GM23338 (cell line): ENCODE measurements around the gene TAF1L. TPM values are rescaled to one million over a fixed set of nuclear protein-coding genes. Genes with fewer than 3 reads are reported as not detected.

Experiments used
- ATAC-seq: fragments of 200-7000 bp; cut with Tn5 transposase; 3 replicates; pipeline ENCODE4 v1.9.1; 2020
- DNase-seq: peaks from one replicate; pipeline ENCODE4 v3.0.0-alpha.2; 2015; ENCODE audit warnings: low spot score
- H2AFZ ChIP-seq: fragments of 200-600 bp; sonication (generic); 2 replicates; pipeline ENCODE4 v1.8.0; 2016; ENCODE audit warnings: antibody characterized with exemption, mild to moderate bottlenecking, moderate library complexity
- H3F3A ChIP-seq: fragments of 200-600 bp; sonication (generic); replicated peaks from 2 replicates; pipeline ENCODE4 v1.8.0; 2017; ENCODE audit warnings: antibody characterized with exemption, mixed run types, low read depth
- H3K27ac ChIP-seq: fragments of 200-600 bp; sonication (generic); 2 replicates; pipeline ENCODE4 v1.6.1; 2016; ENCODE audit warnings: low read depth
- H3K27me3 ChIP-seq: fragments of 200-600 bp; sonication (generic); 2 replicates; pipeline ENCODE4 v1.8.0; 2016; ENCODE audit warnings: mild to moderate bottlenecking, mixed run types, moderate library complexity; ENCODE audit not compliant: insufficient read depth
- H3K36me3 ChIP-seq: fragments of 200-600 bp; sonication (generic); 2 replicates; pipeline ENCODE4 v1.8.0; 2016; ENCODE audit warnings: mild to moderate bottlenecking; ENCODE audit not compliant: insufficient read depth
- H3K4me1 ChIP-seq: fragments of 200-600 bp; sonication (generic); 2 replicates; pipeline ENCODE4 v1.8.0; 2016; ENCODE audit warnings: mild to moderate bottlenecking, moderate library complexity; ENCODE audit not compliant: insufficient read depth
- H3K4me2 ChIP-seq: fragments of 200-600 bp; sonication (generic); 2 replicates; pipeline ENCODE4 v1.7.1; 2017; ENCODE audit warnings: mixed run types
- H3K4me3 ChIP-seq: fragments of 200-600 bp; sonication (generic); 2 replicates; pipeline ENCODE4 v1.6.1; 2016; ENCODE audit warnings: mixed run types
- H3K79me2 ChIP-seq: fragments of 200-600 bp; sonication (generic); replicated peaks from 2 replicates; pipeline ENCODE4 v1.8.0; 2017; ENCODE audit warnings: mild to moderate bottlenecking; ENCODE audit not compliant: insufficient read depth
- H3K9me2 ChIP-seq: fragments of 200-600 bp; sonication (generic); 2 replicates; pipeline ENCODE4 v1.8.0; 2017; ENCODE audit not compliant: insufficient read depth
- H4K20me1 ChIP-seq: fragments of 200-600 bp; sonication (generic); replicated peaks from 2 replicates; pipeline ENCODE4 v1.8.0; 2017; ENCODE audit warnings: mild to moderate bottlenecking; ENCODE audit not compliant: insufficient read depth
- H3K27ac Mint-ChIP-seq: 2 replicates; pipeline ENCODE4 v1.8.0; 2020; ENCODE audit warnings: inconsistent platforms, mild to moderate bottlenecking, moderate library complexity, mixed read lengths
- H3K27me3 Mint-ChIP-seq: 3 replicates; pipeline ENCODE4 v1.8.0; 2022; ENCODE audit warnings: low read depth, mild to moderate bottlenecking, moderate library complexity, mixed read lengths, inconsistent platforms; ENCODE audit not compliant: insufficient read depth, poor library complexity
- H3K36me3 Mint-ChIP-seq: 3 replicates; pipeline ENCODE4 v1.8.0; 2021; ENCODE audit warnings: low read depth, mild to moderate bottlenecking, inconsistent platforms, moderate library complexity, mixed read lengths
- H3K4me1 Mint-ChIP-seq: 3 replicates; pipeline ENCODE4 v1.8.0; 2020; ENCODE audit warnings: mild to moderate bottlenecking, inconsistent platforms, mixed read lengths
- H3K4me3 Mint-ChIP-seq: 3 replicates; pipeline ENCODE4 v1.8.0; 2021; ENCODE audit warnings: moderate library complexity, mild to moderate bottlenecking, inconsistent platforms, mixed read lengths
- H3K9me3 Mint-ChIP-seq: 3 replicates; pipeline ENCODE4 v1.8.0; 2020; ENCODE audit warnings: moderate library complexity, mild to moderate bottlenecking, inconsistent platforms, mixed read lengths
- EZH2 ChIP-seq: fragments of 200-600 bp; sonication (generic); IDR thresholded peaks from one replicate; pipeline ENCODE4 v1.8.0; 2017; ENCODE audit warnings: antibody characterized with exemption, mild to moderate bottlenecking, low read depth; ENCODE audit not compliant: unreplicated experiment
- ZNF331 ChIP-seq: fragments of 250-450 bp; sonication (Bioruptor Pico); IDR thresholded peaks from 2 replicates; pipeline ENCODE4 v1.5.0; 2020; ENCODE audit warnings: low read depth, mild to moderate bottlenecking, moderate library complexity
- polyA plus RNA-seq: library from polyadenylated mRNA; unstranded; fragments of >200 nt; fragmentation: Nextera tagmentation; extraction: Ambion mirVana; gene quantifications from 2 replicates; pipeline ENCODE4 v1.2.1, GENCODE V29; 2016
- total RNA-seq: library from RNA; depleted of rRNA; stranded (reverse); fragments of >200 nt; shearing (Covaris generic); gene quantifications from 2 replicates; pipeline ENCODE4 v1.2.3, GENCODE V29; 2014
- TF ChIP-seq, protein P1 (sequence below): fragments of 250-450 bp; sonication (Bioruptor Pico); IDR thresholded peaks from 2 replicates; pipeline ENCODE4 v1.5.0; 2020; ENCODE audit warnings: mild to moderate bottlenecking, moderate library complexity
- TF ChIP-seq, protein P2 (sequence below), 2 experiments: fragments of 200-600 bp in 1 of 2; sonication (generic) in 1 of 2; conservative IDR thresholded peaks; 2 replicates each; pipeline versions ENCODE4 v1.5.1 to v1.6.1; 2016 to 2017; ENCODE audit warnings: antibody characterized with exemption in 2 of 2, low read depth in 2 of 2, mild to moderate bottlenecking in 2 of 2, moderate library complexity in 1 of 2

Gene TAF1L
- total and polyA plus RNA-seq, 2 experiments from 2014 or later = 0.07 TPM; not detected in 1

DNA sequence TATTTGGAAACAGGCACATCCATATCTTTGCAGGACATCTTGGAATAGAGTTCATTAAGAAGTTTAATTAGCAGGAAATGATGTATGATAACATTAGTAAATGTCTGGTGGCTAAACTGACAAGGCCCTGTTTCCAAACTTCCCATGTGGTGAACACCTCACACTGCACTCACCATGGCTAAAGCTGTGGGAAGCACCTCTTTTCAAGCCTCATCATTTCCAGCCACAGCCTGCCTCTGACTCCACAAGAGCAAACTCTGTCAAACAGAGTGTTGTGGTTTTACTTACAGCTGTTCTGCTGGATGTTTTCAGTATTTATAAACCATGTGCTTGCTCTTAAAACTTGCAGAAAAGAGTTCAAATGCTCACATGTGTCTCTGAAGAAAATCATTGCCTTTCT lies 47.6 kb downstream of the TAF1L start (continued):
- no peak for TF ChIP-seq ZNF331 (CRISPR knock-in tag)
- TF ChIP-seq, protein P1, sequence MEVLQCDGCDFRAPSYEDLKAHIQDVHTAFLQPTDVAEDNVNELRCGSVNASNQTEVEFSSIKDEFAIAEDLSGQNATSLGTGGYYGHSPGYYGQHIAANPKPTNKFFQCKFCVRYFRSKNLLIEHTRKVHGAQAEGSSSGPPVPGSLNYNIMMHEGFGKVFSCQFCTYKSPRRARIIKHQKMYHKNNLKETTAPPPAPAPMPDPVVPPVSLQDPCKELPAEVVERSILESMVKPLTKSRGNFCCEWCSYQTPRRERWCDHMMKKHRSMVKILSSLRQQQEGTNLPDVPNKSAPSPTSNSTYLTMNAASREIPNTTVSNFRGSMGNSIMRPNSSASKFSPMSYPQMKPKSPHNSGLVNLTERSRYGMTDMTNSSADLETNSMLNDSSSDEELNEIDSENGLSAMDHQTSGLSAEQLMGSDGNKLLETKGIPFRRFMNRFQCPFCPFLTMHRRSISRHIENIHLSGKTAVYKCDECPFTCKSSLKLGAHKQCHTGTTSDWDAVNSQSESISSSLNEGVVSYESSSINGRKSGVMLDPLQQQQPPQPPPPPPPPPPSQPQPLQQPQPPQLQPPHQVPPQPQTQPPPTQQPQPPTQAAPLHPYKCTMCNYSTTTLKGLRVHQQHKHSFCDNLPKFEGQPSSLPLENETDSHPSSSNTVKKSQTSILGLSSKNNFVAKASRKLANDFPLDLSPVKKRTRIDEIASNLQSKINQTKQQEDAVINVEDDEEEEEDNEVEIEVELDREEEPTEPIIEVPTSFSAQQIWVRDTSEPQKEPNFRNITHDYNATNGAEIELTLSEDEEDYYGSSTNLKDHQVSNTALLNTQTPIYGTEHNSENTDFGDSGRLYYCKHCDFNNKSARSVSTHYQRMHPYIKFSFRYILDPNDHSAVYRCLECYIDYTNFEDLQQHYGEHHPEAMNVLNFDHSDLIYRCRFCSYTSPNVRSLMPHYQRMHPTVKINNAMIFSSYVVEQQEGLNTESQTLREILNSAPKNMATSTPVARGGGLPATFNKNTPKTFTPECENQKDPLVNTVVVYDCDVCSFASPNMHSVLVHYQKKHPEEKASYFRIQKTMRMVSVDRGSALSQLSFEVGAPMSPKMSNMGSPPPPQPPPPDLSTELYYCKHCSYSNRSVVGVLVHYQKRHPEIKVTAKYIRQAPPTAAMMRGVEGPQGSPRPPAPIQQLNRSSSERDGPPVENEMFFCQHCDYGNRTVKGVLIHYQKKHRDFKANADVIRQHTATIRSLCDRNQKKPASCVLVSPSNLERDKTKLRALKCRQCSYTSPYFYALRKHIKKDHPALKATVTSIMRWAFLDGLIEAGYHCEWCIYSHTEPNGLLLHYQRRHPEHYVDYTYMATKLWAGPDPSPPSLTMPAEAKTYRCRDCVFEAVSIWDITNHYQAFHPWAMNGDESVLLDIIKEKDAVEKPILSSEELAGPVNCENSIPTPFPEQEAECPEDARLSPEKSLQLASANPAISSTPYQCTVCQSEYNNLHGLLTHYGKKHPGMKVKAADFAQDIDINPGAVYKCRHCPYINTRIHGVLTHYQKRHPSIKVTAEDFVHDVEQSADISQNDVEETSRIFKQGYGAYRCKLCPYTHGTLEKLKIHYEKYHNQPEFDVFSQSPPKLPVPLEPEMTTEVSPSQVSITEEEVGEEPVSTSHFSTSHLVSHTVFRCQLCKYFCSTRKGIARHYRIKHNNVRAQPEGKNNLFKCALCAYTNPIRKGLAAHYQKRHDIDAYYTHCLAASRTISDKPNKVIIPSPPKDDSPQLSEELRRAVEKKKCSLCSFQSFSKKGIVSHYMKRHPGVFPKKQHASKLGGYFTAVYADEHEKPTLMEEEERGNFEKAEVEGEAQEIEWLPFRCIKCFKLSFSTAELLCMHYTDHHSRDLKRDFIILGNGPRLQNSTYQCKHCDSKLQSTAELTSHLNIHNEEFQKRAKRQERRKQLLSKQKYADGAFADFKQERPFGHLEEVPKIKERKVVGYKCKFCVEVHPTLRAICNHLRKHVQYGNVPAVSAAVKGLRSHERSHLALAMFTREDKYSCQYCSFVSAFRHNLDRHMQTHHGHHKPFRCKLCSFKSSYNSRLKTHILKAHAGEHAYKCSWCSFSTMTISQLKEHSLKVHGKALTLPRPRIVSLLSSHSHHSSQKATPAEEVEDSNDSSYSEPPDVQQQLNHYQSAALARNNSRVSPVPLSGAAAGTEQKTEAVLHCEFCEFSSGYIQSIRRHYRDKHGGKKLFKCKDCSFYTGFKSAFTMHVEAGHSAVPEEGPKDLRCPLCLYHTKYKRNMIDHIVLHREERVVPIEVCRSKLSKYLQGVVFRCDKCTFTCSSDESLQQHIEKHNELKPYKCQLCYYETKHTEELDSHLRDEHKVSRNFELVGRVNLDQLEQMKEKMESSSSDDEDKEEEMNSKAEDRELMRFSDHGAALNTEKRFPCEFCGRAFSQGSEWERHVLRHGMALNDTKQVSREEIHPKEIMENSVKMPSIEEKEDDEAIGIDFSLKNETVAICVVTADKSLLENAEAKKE (CRISPR knock-in tag) = no peak
- no peak for TF ChIP-seq EZH2

DNA sequence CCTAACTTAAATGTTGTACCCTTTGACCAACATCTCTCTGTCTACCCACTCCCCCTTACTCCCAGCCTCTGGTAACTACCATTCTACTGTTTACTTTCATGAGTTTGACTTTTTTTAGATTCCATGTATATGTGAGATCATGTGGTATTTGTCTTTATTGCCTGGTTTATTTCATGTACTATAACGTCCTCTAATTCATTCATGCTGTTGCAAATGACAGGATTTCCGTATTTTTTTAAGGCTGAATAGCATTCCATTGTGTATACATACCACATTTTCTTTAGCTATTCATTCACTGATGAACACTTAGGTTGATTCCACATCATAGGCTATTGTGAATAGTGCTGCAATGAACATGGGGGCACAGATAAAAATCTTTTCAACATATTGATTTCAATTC lies 50.7 kb downstream of the TAF1L start:
- no peak overlapping the region for H3K4me3 ChIP-seq
- H3K9me2 ChIP-seq = 0 out of 2 replicates have a peak, but pooled peaks cover 3% of the 10 kb centered on the region
- DNase-seq (no peak), ATAC-seq (no peak)
- Mint-ChIP-seq H3K4me3 (no peak overlapping the region), H3K4me1 (peaks cover 7% of the 10 kb centered on the region), H3K27ac (no peak overlapping the region), H3K9me3 (no peaks in the 10 kb centered on the region), H3K27me3 (no peaks in the 10 kb centered on the region), H3K36me3 (no peaks in the 10 kb centered on the region)
- H3F3A ChIP-seq = no peaks in the 10 kb centered on the region
- H3K27ac ChIP-seq = no peak overlapping the region
- H4K20me1 ChIP-seq = no peaks in the 10 kb centered on the region
- no peaks in the 10 kb centered on the region for H3K79me2 ChIP-seq
- H2AFZ ChIP-seq = no peak overlapping the region
- TF ChIP-seq, protein P2, sequence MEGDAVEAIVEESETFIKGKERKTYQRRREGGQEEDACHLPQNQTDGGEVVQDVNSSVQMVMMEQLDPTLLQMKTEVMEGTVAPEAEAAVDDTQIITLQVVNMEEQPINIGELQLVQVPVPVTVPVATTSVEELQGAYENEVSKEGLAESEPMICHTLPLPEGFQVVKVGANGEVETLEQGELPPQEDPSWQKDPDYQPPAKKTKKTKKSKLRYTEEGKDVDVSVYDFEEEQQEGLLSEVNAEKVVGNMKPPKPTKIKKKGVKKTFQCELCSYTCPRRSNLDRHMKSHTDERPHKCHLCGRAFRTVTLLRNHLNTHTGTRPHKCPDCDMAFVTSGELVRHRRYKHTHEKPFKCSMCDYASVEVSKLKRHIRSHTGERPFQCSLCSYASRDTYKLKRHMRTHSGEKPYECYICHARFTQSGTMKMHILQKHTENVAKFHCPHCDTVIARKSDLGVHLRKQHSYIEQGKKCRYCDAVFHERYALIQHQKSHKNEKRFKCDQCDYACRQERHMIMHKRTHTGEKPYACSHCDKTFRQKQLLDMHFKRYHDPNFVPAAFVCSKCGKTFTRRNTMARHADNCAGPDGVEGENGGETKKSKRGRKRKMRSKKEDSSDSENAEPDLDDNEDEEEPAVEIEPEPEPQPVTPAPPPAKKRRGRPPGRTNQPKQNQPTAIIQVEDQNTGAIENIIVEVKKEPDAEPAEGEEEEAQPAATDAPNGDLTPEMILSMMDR (conservative IDR thresholded peaks at IDR 0.05; ENCODE audit: low read depth in 2 of 2) = no peak
- no peaks in the 10 kb centered on the region for H3K36me3 ChIP-seq
- no peaks in the 10 kb centered on the region for H3K27me3 ChIP-seq
- 0 out of 2 replicates have a peak, but pooled peaks cover 7% of the 10 kb centered on the region for H3K4me1 ChIP-seq
- no peak overlapping the region for H3K4me2 ChIP-seq
